NB4 (cell line): ENCODE results near the gene FAM83D.

Source experiments
- MYC ChIP-seq: IDR thresholded peaks from 2 replicates; pipeline ENCODE4 v1.6.1; 2011; ENCODE audit warnings: low read depth, low read length
- POLR2A ChIP-seq: IDR thresholded peaks from 2 replicates; pipeline ENCODE4 v1.6.1; 2011; ENCODE audit warnings: mild to moderate bottlenecking; ENCODE audit not compliant: insufficient read length; ENCODE audit errors: extremely low read depth
- TF ChIP-seq, protein P1 (sequence below): IDR thresholded peaks from one replicate; pipeline ENCODE4 v1.5.1; 2012; ENCODE audit warnings: low read depth, low read length

GRCh38 chr20:38926934-38927616 lies 858 bp downstream of the FAM83D start:
- TF ChIP-seq, protein P1, sequence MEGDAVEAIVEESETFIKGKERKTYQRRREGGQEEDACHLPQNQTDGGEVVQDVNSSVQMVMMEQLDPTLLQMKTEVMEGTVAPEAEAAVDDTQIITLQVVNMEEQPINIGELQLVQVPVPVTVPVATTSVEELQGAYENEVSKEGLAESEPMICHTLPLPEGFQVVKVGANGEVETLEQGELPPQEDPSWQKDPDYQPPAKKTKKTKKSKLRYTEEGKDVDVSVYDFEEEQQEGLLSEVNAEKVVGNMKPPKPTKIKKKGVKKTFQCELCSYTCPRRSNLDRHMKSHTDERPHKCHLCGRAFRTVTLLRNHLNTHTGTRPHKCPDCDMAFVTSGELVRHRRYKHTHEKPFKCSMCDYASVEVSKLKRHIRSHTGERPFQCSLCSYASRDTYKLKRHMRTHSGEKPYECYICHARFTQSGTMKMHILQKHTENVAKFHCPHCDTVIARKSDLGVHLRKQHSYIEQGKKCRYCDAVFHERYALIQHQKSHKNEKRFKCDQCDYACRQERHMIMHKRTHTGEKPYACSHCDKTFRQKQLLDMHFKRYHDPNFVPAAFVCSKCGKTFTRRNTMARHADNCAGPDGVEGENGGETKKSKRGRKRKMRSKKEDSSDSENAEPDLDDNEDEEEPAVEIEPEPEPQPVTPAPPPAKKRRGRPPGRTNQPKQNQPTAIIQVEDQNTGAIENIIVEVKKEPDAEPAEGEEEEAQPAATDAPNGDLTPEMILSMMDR, result no peak
- TF ChIP-seq POLR2A (no peak), MYC (no peak)
